Tibial nerve (tissue), 4 donors: ENCODE data around the gene TDRD3. TPM values are rescaled to one million over a fixed set of nuclear protein-coding genes. Genes with fewer than 3 reads are reported as not detected.
"Not testable (repeated sequence)": the region's sequence is repeated elsewhere in the genome, so short reads cannot be mapped to it uniquely, and the experiment has no call there.

Experiments
- DNase-seq, 2 donors: peaks; one replicate each; pipeline ENCODE4 v3.0.0-alpha.2; 2019; ENCODE audit warnings: low spot score in 2 of 2
- H3K27ac ChIP-seq, 4 donors: fragments of 200-600 bp; sonication (generic) in 3 of 4; one replicate each; pipeline ENCODE4 v1.5.1; 2017 to 2019; ENCODE audit warnings: mild to moderate bottlenecking in 1 of 4
- H3K27me3 ChIP-seq, 2 donors: fragments of 200-600 bp; sonication (generic) in 1 of 2; one replicate each; pipeline versions ENCODE4 v1.5.1 to v1.6.0; 2017 to 2019
- H3K36me3 ChIP-seq, 3 donors: fragments of 200-600 bp; sonication (generic); one replicate each; pipeline ENCODE4 v1.5.1; 2018 to 2019
- H3K4me1 ChIP-seq, 4 donors: fragments of 200-600 bp; sonication (generic) in 3 of 4; one replicate each; pipeline ENCODE4 v1.5.1; 2017 to 2019
- H3K4me3 ChIP-seq, 4 donors: fragments of 200-600 bp; sonication (generic) in 3 of 4; one replicate each; pipeline ENCODE4 v1.5.1; 2017 to 2019; ENCODE audit warnings: mild to moderate bottlenecking in 1 of 4, moderate library complexity in 1 of 4
- H3K9me3 ChIP-seq, 4 donors: fragments of 200-600 bp; sonication (generic) in 3 of 4; one replicate each; pipeline ENCODE4 v1.5.1; 2017 to 2019
- EP300 ChIP-seq, 2 donors: sonication (generic); formaldehyde crosslinking; IDR thresholded peaks; one replicate each; pipeline ENCODE4 v1.6.1; 2017; ENCODE audit warnings: antibody characterized with exemption in 2 of 2, mild to moderate bottlenecking in 1 of 2
- POLR2A ChIP-seq, 2 donors: fragments of 450-650 bp; IDR thresholded peaks; one replicate each; pipeline ENCODE4 v1.6.1; 2017; ENCODE audit warnings: antibody characterized with exemption in 2 of 2, mild to moderate bottlenecking in 2 of 2, moderate library complexity in 2 of 2
- WGBS, 2 donors: methylation state at CpG; one replicate each; pipeline ENCODE4 v1.1.5; 2018; 5-methylcytosine and 5-hydroxymethylcytosine counted together
- total RNA-seq, 4 donors: library from RNA; depleted of rRNA; stranded (reverse); fragments of >200 nt; gene quantifications; one replicate each; pipeline ENCODE4 v1.1.0, GENCODE V29; 2016
- TF ChIP-seq, protein P1 (sequence below), 5 experiments: fragments of 200-600 bp in 3 of 5; fragments of 450-650 bp in 2 of 5; sonication (generic) in 3 of 5; IDR thresholded peaks; one replicate each; pipeline ENCODE4 v1.5.1; 2016 to 2019; ENCODE audit warnings: antibody characterized with exemption in 5 of 5, mild to moderate bottlenecking in 3 of 5, moderate library complexity in 2 of 5

Gene TDRD3
- total RNA-seq, 4 donors from 2014 or later: 31.2 to 38.5 (median 35.1) TPM

DNA sequence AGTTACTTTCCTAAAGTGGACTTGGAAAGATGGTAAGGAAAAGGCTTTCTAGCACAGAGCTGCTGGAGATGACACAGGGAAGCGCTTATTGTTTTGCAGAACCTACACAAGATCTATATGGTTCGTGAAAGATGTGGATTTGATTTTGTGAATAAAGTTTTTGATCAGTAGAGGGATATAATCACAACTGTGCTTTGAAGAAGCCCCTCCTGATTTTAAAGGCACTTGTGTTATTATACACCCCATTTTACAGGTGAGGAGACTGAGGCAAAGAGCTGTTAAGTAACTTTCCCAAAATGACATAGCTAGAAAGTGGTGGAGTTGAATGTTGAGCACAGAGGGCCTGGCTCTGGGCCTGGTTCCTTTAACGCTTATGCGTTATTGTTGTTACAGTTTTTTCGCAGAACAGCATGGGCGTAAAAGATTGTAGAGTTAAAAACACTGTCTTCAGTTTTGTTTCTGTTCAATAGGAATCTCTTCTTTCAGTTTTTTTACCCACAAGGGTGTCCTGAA lies 1.4 kb downstream of the TDRD3 start:
- 16 to 29% methylated on average over 6 of the region's 6 CpGs for WGBS, 2 donors
- no peak for DNase-seq
- peak overlapping the region; percentile 90 to 99 (median 98) for H3K27ac ChIP-seq
- peak overlapping the region; percentile 48 to 91 (median 87) for H3K4me3 ChIP-seq
- no peaks in the 10 kb centered on the region for H3K27me3 ChIP-seq
- no peaks in the 10 kb centered on the region for H3K9me3 ChIP-seq
- H3K4me1 ChIP-seq: peaks cover 0 to 32% (median 10%) of the 10 kb centered on the region in 4 donors
- TF ChIP-seq, protein P1, sequence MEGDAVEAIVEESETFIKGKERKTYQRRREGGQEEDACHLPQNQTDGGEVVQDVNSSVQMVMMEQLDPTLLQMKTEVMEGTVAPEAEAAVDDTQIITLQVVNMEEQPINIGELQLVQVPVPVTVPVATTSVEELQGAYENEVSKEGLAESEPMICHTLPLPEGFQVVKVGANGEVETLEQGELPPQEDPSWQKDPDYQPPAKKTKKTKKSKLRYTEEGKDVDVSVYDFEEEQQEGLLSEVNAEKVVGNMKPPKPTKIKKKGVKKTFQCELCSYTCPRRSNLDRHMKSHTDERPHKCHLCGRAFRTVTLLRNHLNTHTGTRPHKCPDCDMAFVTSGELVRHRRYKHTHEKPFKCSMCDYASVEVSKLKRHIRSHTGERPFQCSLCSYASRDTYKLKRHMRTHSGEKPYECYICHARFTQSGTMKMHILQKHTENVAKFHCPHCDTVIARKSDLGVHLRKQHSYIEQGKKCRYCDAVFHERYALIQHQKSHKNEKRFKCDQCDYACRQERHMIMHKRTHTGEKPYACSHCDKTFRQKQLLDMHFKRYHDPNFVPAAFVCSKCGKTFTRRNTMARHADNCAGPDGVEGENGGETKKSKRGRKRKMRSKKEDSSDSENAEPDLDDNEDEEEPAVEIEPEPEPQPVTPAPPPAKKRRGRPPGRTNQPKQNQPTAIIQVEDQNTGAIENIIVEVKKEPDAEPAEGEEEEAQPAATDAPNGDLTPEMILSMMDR (IDR thresholded peaks at IDR 0.05): no peak
- TF ChIP-seq POLR2A (IDR thresholded peaks at IDR 0.05) (no peak), EP300 (IDR thresholded peaks at IDR 0.05) (no peak)
- no peaks in the 10 kb centered on the region for H3K36me3 ChIP-seq

DNA sequence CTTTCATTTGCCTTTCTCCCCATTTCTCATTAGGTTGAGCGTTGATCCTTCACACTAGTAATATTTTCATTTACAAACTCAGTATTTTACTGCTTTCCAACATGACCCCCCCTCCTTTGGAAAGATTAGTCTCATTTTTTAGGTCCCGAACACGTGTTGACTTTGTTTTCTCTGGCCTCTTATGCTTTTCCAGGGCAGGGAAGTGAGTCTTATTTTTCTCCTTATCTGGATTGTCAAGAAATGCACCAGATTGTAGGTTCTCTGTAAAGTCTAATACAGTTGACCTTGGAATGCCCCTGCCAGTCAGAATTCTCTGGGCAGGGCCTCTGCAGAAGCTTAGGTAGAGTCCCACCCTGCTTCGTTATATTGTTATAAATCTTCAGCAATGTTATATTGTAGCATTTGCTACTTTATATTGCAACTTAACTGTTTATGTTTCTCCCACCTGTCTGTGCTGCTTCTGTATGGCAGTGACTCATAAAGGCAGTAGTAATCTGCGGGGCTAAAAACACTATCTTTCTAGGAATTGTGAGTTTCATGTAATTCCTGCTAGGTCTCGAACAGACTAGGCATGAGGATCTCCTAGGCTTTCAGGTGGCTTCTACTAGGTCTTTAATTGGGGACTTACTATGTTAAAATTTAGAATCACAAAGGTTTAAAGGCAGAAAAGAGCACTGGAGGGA lies 2.0 kb downstream of the TDRD3 start:
- Histone ChIP-seq H3K9me3 (no peaks in the 10 kb centered on the region), H3K27me3 (no peaks in the 10 kb centered on the region), H3K36me3 (no peaks in the 10 kb centered on the region), H3K4me3 (peak overlapping the region in 1 of 4 donors; percentile 85), H3K4me1 (peaks cover 0 to 32% (median 10%) of the 10 kb centered on the region in 4 donors), H3K27ac (peak overlapping the region; percentile 90 to 99 (median 98))
- no peak for DNase-seq
- TF ChIP-seq, protein P1 (IDR thresholded peaks at IDR 0.05): no peak
- TF ChIP-seq POLR2A (IDR thresholded peaks at IDR 0.05): no peak
- TF ChIP-seq EP300 (IDR thresholded peaks at IDR 0.05): no peak
- WGBS, 2 donors: 41 to 42% methylated on average over 6 of the region's 6 CpGs

DNA sequence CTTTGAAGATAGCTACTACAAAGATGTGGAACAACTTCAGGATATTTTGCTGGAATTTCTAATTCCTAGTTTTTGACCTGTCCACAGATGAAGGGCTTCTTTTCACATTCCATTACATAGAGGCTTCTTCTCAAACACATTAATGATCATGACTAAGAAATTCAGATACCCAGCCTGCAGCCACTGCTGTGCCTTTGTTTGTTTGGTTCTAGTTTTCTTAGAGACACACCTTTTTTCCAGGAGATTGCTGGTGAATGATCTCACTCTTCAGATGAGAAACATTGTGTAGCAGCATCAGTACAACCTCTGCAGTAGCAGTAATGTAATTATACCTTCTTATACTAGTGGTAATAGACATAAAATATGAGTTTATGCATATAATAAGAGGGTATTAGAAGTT lies 5.0 kb downstream of the TDRD3 start:
- TF ChIP-seq EP300 (IDR thresholded peaks at IDR 0.05): no peak
- TF ChIP-seq, protein P1 (IDR thresholded peaks at IDR 0.05): no peak
- TF ChIP-seq POLR2A (IDR thresholded peaks at IDR 0.05): no peak
- no peak for DNase-seq
- Histone ChIP-seq H3K4me3 (no peak overlapping the region), H3K9me3 (no peaks in the 10 kb centered on the region), H3K36me3 (no peaks in the 10 kb centered on the region), H3K4me1 (peaks cover 0 to 26% (median 10%) of the 10 kb centered on the region in 4 donors), H3K27ac (no peak overlapping the region), H3K27me3 (no peaks in the 10 kb centered on the region)

DNA sequence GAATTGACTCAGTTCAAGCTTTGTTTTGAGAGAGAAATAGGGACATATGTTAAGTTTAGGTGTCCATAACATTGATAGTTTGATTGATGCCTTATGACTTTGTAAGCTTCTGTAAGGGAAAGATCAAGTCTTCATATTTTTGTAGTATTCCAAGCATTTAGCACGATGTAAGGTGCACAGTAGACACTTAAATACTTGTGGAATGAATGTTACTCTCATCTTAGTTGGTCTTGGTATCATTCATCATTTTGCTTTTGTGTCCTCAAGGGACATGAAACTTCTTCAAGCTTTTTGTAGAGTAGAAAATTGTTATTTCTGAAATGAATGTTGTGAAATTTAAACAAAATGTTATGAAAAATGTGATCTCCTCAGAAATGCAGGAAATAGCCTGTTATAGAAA lies 10.1 kb downstream of the TDRD3 start:
- no peak for DNase-seq
- Histone ChIP-seq H3K27me3 (no peaks in the 10 kb centered on the region), H3K9me3 (no peaks in the 10 kb centered on the region), H3K4me1 (peaks cover 0 to 18% (median 4%) of the 10 kb centered on the region in 4 donors), H3K27ac (no peak overlapping the region), H3K4me3 (no peak overlapping the region), H3K36me3 (no peaks in the 10 kb centered on the region)
- WGBS, 2 donors: 89 to 91% methylated on average over 1 of the region's 1 CpG
- no peak for TF ChIP-seq POLR2A (IDR thresholded peaks at IDR 0.05)
- no peak for TF ChIP-seq EP300 (IDR thresholded peaks at IDR 0.05)

DNA sequence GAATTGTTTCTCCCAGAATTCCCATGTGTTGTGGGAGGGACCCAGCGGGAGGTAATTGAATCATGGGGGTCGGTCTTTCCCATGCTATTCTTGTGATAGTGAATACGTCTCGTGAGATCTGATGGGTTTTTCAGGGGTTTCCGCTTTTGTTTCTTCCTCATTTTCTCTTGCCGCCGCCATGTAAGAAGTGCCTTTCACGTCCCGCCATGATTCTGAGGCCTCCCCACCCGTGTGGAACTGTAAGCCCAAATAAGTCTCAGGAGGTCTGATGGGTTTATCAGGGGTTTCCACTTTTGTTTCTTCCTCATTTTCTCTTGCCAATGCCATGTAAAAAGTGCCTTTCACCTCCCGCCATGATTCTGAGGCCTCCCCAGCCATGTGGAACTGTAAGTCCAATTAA lies 10.8 kb downstream of the TDRD3 start:
- H3K36me3 ChIP-seq, DNase-seq, H3K4me3 ChIP-seq, H3K27ac ChIP-seq, H3K27me3 ChIP-seq, H3K9me3 ChIP-seq: not testable (repeated sequence)
- H3K4me1 ChIP-seq: peaks cover 0 to 26% (median 4%) of the 10 kb centered on the region in 4 donors
- WGBS, 2 donors: 95 to 98% methylated on average over 11 of the region's 11 CpGs

DNA sequence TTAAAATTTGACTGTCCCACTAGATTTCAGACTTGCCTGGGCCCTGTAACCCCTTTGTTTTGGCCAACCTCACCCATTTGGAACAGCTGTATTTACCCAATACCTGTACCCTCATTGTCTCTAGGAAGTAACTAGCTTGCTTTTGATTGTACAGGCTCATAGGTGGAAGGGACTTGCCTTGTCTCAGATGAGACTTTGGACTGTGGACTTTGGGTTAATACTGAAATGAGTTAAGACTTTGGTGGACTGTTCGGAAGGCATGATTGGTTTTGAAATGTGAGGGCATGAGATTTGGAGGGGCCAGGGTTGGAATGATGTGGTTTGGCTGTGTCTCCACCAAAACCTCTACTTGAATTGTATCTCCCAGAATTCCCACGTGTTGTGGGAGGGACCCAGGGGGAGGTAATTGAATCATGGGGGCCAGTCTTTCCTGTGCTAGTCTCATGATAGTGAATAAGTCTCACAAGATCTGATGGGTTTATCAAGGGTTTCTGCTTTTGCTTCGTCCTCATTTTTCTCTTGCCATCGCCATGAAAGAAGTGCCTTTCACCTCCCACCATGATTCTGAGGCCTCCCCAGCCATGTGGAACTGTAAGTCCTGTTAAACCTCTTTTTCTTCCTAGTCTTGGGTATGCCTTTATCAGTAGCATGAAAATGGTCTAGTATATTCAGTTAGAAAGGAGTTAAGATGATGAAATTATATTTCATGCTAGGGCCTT lies 12.7 kb downstream of the TDRD3 start:
- peaks cover 0 to 42% (median 9%) of the 10 kb centered on the region in 4 donors for H3K4me1 ChIP-seq
- H3K27ac ChIP-seq, H3K36me3 ChIP-seq, H3K9me3 ChIP-seq, H3K4me3 ChIP-seq, H3K27me3 ChIP-seq, DNase-seq: not testable (repeated sequence)
- WGBS, 2 donors: 72 to 100% methylated on average over 4 of the region's 4 CpGs
